GM23338 (cell line): ENCODE measurements around the gene ARID1B. TPM values are rescaled to one million over a fixed set of nuclear protein-coding genes. Genes with fewer than 3 reads are reported as not detected.

Experiments
- ATAC-seq: fragments of 200-7000 bp; cut with Tn5 transposase; 3 replicates; pipeline ENCODE4 v1.9.1; 2020
- DNase-seq: peaks from one replicate; pipeline ENCODE4 v3.0.0-alpha.2; 2015; ENCODE audit warnings: low spot score
- H2AFZ ChIP-seq: fragments of 200-600 bp; sonication (generic); 2 replicates; pipeline ENCODE4 v1.8.0; 2016; ENCODE audit warnings: antibody characterized with exemption, mild to moderate bottlenecking, moderate library complexity
- H3F3A ChIP-seq: fragments of 200-600 bp; sonication (generic); replicated peaks from 2 replicates; pipeline ENCODE4 v1.8.0; 2017; ENCODE audit warnings: antibody characterized with exemption, mixed run types, low read depth
- H3K27ac ChIP-seq: fragments of 200-600 bp; sonication (generic); 2 replicates; pipeline ENCODE4 v1.6.1; 2016; ENCODE audit warnings: low read depth
- H3K27me3 ChIP-seq: fragments of 200-600 bp; sonication (generic); 2 replicates; pipeline ENCODE4 v1.8.0; 2016; ENCODE audit warnings: mild to moderate bottlenecking, mixed run types, moderate library complexity; ENCODE audit not compliant: insufficient read depth
- H3K36me3 ChIP-seq: fragments of 200-600 bp; sonication (generic); 2 replicates; pipeline ENCODE4 v1.8.0; 2016; ENCODE audit warnings: mild to moderate bottlenecking; ENCODE audit not compliant: insufficient read depth
- H3K4me1 ChIP-seq: fragments of 200-600 bp; sonication (generic); 2 replicates; pipeline ENCODE4 v1.8.0; 2016; ENCODE audit warnings: mild to moderate bottlenecking, moderate library complexity; ENCODE audit not compliant: insufficient read depth
- H3K4me2 ChIP-seq: fragments of 200-600 bp; sonication (generic); 2 replicates; pipeline ENCODE4 v1.7.1; 2017; ENCODE audit warnings: mixed run types
- H3K4me3 ChIP-seq: fragments of 200-600 bp; sonication (generic); 2 replicates; pipeline ENCODE4 v1.6.1; 2016; ENCODE audit warnings: mixed run types
- H3K79me2 ChIP-seq: fragments of 200-600 bp; sonication (generic); replicated peaks from 2 replicates; pipeline ENCODE4 v1.8.0; 2017; ENCODE audit warnings: mild to moderate bottlenecking; ENCODE audit not compliant: insufficient read depth
- H3K9me2 ChIP-seq: fragments of 200-600 bp; sonication (generic); 2 replicates; pipeline ENCODE4 v1.8.0; 2017; ENCODE audit not compliant: insufficient read depth
- H4K20me1 ChIP-seq: fragments of 200-600 bp; sonication (generic); replicated peaks from 2 replicates; pipeline ENCODE4 v1.8.0; 2017; ENCODE audit warnings: mild to moderate bottlenecking; ENCODE audit not compliant: insufficient read depth
- H3K27ac Mint-ChIP-seq: 2 replicates; pipeline ENCODE4 v1.8.0; 2020; ENCODE audit warnings: inconsistent platforms, mild to moderate bottlenecking, moderate library complexity, mixed read lengths
- H3K27me3 Mint-ChIP-seq: 3 replicates; pipeline ENCODE4 v1.8.0; 2022; ENCODE audit warnings: low read depth, mild to moderate bottlenecking, moderate library complexity, mixed read lengths, inconsistent platforms; ENCODE audit not compliant: insufficient read depth, poor library complexity
- H3K36me3 Mint-ChIP-seq: 3 replicates; pipeline ENCODE4 v1.8.0; 2021; ENCODE audit warnings: low read depth, mild to moderate bottlenecking, inconsistent platforms, moderate library complexity, mixed read lengths
- H3K4me1 Mint-ChIP-seq: 3 replicates; pipeline ENCODE4 v1.8.0; 2020; ENCODE audit warnings: mild to moderate bottlenecking, inconsistent platforms, mixed read lengths
- H3K4me3 Mint-ChIP-seq: 3 replicates; pipeline ENCODE4 v1.8.0; 2021; ENCODE audit warnings: moderate library complexity, mild to moderate bottlenecking, inconsistent platforms, mixed read lengths
- H3K9me3 Mint-ChIP-seq: 3 replicates; pipeline ENCODE4 v1.8.0; 2020; ENCODE audit warnings: moderate library complexity, mild to moderate bottlenecking, inconsistent platforms, mixed read lengths
- CREB1 ChIP-seq: fragments of 250-450 bp; sonication (Bioruptor Pico); IDR thresholded peaks from 2 replicates; pipeline ENCODE4 v1.5.0; 2020; ENCODE audit warnings: low read depth, mild to moderate bottlenecking, moderate library complexity
- REST ChIP-seq: IDR thresholded peaks from one replicate; pipeline ENCODE4 v1.6.1; 2018; ENCODE audit warnings: antibody characterized with exemption; ENCODE audit not compliant: unreplicated experiment
- ZNF114 ChIP-seq: fragments of 250-450 bp; sonication (Bioruptor Pico); IDR thresholded peaks from 2 replicates; pipeline ENCODE4 v1.5.0; 2020; ENCODE audit warnings: mild to moderate bottlenecking, moderate library complexity
- ZNF331 ChIP-seq: fragments of 250-450 bp; sonication (Bioruptor Pico); IDR thresholded peaks from 2 replicates; pipeline ENCODE4 v1.5.0; 2020; ENCODE audit warnings: low read depth, mild to moderate bottlenecking, moderate library complexity
- polyA plus RNA-seq: library from polyadenylated mRNA; unstranded; fragments of >200 nt; fragmentation: Nextera tagmentation; extraction: Ambion mirVana; gene quantifications from 2 replicates; pipeline ENCODE4 v1.2.1, GENCODE V29; 2016
- total RNA-seq: library from RNA; depleted of rRNA; stranded (reverse); fragments of >200 nt; shearing (Covaris generic); gene quantifications from 2 replicates; pipeline ENCODE4 v1.2.3, GENCODE V29; 2014

Gene ARID1B
- total and polyA plus RNA-seq, 2 experiments from 2014 or later = 59.3 to 72.2 TPM

- no peak for TF ChIP-seq REST
Measured at GRCh38 chr6:156970595-156971112, 193.5 kb downstream of the ARID1B start (continued).

GRCh38 chr6:156971153-156971885 lies 194.1 kb downstream of the ARID1B start:
- H3K27ac Mint-ChIP-seq = no peak overlapping the region

More at GRCh38 chr6:156971153-156971885, 194.1 kb downstream of the ARID1B start:
- Histone ChIP-seq H3K79me2 (peaks cover 100% of the 10 kb centered on the region), H3K9me2 (no peaks in the 10 kb centered on the region), H3K36me3 (no peaks in the 10 kb centered on the region), H3K27me3 (no peaks in the 10 kb centered on the region), H3F3A (no peaks in the 10 kb centered on the region), H3K4me1 (peaks cover 61% of the 10 kb centered on the region), H3K4me2 (no peak overlapping the region), H3K4me3 (no peak overlapping the region), H4K20me1 (no peaks in the 10 kb centered on the region), H2AFZ (no peak overlapping the region), H3K27ac (no peak overlapping the region)
- no peak overlapping the region for H3K4me3 Mint-ChIP-seq
- peak; percentile 15; the same call in 2 of the 3 replicates for ATAC-seq
- H3K27me3 Mint-ChIP-seq = peaks cover 6% of the 10 kb centered on the region
- no peak for DNase-seq
- TF ChIP-seq CREB1 (CRISPR knock-in tag) (no peak), REST (no peak), ZNF331 (CRISPR knock-in tag) (no peak), ZNF114 (CRISPR knock-in tag) (no peak)
- H3K4me1 Mint-ChIP-seq = peaks cover 70% of the 10 kb centered on the region
- H3K36me3 Mint-ChIP-seq = no peaks in the 10 kb centered on the region
- no peaks in the 10 kb centered on the region for H3K9me3 Mint-ChIP-seq
